GM12892 (cell line): Measurements from ENCODE around the gene AGAP9.
"Not testable (repeated sequence)": the region's sequence is repeated elsewhere in the genome, so short reads cannot be mapped to it uniquely, and the experiment has no call there.

ENCODE experiments used
- DNase-seq: peaks from one replicate; pipeline ENCODE4 v3.0.0; 2011; ENCODE audit not compliant: insufficient read length
- FAIRE-seq: peaks from 2 replicates; lab custom pipeline; 2011; peaks lifted over from hg19 to GRCh38; lab: Jason Lieb, UNC

AGAP9 gene

DNA sequence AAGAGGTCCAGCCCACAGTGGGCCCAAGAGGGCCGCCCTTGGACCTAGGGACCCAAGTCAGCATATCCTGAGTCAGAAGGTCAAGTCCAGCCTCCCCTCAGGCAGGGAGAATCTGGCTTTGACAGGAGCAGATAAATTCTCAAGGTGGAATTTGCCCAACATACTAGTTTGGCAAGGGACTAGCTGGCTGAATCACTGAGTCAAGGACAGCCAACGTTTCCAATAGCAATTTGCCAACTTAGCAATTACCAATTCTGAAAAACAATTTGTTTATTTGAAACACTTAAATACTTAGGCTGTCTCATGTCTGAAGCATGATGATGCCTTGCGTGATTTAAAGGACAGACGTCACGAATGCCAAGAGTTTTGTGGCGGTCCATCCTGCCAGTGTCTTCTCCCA, 29.2 kb downstream of the AGAP9 start:
- FAIRE-seq, DNase-seq: not testable (repeated sequence)

DNA sequence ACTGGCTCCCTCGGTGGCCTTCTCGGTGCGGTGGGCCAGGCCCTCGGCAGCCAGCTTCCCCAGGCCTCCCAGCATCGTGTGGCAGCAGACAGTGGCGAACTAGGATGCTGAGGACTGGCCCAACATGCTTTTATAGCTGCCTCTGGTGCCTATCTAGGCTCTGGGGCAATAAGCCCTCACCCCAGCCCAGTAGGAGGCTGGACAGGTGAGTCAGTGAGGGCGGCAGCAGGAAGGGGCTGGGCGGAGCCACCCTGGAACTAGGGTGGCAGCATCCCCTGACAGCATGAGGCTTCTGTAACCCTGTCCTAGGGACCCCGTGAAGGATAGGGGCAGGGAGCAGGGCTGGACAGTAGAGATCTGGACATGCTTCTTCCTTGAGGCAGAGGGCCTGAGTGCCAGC, 31.8 kb downstream of the AGAP9 start, which contains the start of gene FAM25G:
TSS of gene FAM25G (minus strand) at position 101 of the 400 bp plus-strand sequence. CDS start at position 75, 26 bp downstream.
- not testable (repeated sequence) for DNase-seq, FAIRE-seq

DNA sequence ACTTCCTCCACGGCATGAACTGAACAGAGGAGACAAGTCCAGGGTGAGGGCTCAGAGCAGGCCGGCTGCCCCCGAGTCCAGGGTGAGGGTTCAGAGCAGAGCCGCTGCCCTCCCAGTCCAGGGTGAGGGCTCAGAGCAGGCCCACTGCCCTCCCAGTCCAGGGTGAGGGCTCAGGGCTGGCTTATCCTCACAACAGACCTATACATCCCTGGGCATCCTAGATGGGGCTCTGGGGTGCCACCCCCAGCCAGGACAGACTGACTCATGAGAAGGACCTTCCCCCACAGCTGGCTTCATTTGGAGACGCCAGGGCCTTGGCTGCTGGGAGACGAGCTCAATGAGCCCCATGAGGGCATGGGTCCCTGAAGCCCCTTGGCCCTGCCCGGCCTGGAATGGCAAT, 33.8 kb downstream of the AGAP9 start:
- DNase-seq, FAIRE-seq: not testable (repeated sequence)

DNA sequence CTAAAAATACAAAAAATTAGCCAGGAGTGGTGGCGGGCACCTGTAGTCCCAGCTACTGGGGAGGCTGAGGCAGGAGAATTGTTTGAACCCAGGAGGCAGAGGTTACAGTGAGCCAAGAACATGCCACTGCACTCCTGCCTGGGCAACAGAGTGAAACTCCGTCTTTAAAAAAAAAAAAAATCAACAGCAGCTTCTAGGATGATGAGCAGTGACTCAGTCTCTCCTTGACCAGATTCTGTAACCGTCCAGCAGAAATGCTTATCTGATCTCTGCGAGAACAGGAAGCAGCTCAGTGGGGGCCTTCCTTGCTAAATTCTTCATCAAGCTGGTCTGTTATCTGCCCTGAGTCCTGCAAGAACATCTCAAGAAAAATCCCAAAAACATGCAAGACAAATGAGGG, 37.5 kb downstream of the AGAP9 start:
- FAIRE-seq, DNase-seq: not testable (repeated sequence)

DNA sequence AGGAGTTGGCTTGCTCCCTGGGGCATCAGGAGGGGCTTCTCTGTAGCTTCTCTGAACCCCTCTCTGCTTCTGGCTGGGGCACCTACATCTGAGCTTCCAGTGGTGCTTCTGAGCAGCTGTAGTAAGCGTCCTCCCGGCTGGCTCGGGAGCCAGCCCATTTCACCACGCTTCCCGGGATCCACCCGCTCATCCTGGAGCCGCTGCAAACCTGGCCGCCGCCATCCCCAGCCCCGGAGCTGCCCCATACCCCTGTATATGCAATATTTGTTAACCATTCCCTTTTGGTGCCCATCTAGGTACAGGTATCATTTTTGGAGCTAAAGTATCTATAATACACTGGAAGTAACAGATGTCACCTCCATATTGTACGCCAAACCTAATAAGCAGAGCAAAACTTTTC, 38.7 kb downstream of the AGAP9 start:
- not testable (repeated sequence) for DNase-seq, FAIRE-seq

DNA sequence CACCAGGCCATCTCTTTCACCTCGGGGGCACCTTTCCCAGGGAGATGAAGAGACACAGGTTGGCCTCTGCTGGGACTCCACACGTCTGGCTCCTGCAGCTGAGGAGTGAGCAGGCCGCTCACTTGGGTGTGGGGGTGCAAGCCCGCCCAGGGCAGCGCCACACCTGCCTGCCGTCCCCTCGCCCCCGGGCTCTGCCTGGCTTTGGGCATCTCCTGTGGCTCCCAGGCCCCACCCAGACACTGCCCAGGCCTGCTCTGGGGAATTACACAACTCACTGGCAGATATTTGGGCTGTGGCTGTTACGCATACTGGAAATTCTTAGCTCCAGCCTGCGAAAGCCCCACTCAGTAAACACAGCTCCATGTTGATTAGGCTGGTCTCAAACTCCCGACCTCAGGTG, 39.5 kb downstream of the AGAP9 start, which contains the start of gene ANXA8:
TSS of gene ANXA8 (minus strand) at position 193 of the 400 bp plus-strand sequence. CDS start at position 11, 182 bp downstream.
- DNase-seq, FAIRE-seq: not testable (repeated sequence)

DNA sequence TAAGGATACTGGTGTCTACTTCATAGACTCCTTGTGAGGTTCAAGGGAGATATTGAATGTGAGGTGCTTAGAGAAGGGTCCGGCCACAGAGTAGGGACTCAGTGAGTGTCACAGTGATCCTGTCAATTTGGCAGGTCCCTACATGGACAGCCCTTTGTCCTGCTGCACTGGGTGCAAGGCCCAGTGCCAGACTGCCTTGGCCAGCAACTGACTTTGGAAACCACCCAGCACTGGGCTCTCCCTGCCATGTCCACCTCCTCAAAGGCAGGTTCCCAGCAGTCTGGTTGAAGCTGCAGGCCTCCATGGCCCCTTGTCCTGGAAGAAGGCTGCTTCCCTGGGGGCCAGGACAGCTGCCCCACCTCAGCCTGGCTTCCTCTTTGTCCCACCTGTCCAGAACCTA, 41.1 kb downstream of the AGAP9 start:
- DNase-seq, FAIRE-seq: not testable (repeated sequence)

DNA sequence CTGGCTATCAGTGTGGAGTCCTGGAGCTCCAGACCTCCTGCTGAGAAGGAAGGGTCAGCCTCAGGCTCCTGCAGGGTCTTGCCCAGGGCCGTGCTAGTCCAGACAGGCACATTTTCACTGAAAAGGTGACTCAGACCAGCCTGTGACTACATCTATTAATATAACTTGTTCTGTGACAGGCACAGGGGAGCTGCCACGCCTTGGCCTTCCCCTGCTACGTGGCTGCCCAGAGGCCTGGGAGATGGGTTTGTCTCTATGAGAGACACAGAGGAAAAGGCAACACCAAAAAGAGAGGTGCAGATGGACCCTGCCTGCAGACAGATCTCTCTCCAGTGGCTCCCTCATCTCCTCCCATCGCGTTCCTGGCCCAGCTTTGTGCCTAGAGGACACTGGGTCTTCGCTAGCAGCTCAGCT, 41.7 kb downstream of the AGAP9 start:
- not testable (repeated sequence) for DNase-seq, FAIRE-seq

DNA sequence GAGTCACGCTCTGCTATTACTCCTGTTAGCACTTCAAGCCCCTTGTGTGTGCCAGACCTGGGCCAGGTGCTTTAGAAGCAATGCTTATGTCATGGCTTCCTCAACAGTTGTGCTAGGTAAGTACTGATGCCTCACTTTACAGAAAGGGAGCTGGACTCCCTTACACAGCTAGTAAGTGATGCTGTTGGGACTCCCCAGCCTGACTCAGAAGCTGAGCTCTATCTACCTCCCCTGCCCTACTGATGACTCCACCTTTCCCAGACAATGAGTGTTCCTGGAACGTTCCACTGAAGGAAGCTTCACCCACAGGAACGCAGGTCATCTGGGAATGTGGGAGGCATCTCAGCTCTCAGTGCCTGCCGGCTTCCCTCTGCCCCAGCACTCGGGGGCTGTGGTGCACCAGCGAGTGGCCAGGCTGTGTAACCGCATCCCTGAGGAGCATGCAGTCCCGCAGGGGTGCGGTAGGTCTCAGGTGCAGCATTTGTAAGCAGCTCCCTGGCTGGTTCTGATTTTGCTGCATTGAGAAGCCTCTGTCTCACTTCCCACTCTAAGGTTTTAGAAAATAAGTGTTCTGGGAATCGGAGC, 42.2 kb downstream of the AGAP9 start:
- DNase-seq, FAIRE-seq: not testable (repeated sequence)

DNA sequence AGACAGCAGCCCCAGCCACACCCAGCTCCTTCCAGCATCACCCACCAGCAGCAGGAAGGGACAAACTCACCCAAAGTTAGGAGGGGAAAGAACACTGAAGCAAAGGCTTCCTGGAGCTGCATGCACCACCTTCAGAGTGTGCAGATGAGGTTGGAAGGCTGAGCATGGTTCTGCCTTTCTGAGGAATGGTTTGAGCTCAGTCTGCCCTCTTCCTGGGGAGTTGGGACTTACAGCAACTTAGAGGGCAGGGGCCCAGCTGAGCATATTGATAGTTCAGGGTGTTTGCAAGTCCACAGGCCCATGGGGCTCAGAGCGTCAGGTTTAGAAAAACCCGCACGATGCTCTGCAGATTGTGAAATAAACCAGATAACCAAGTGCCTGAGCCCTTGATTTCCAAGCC, 43.3 kb downstream of the AGAP9 start:
- not testable (repeated sequence) for FAIRE-seq, DNase-seq

DNA sequence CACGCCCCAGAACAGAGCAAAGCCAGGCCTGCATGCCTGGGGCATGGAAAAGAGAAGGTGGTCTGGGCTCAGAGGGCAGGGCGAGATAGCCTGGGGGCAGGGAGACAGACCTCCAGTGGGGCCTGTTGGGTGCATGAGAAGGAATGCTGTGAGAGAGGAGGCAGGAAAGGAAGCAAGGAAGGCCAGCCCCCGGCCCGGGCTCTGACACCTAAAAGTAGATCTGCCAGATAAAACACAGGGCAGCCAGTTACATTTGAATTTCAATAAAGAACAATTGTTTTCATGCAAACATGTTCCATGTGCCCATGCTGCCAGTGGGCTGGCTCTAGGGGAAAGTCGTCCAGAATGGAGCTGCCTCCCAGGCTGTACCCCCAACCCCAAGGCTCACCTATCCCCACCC, 45.3 kb downstream of the AGAP9 start:
- DNase-seq, FAIRE-seq: not testable (repeated sequence)

DNA sequence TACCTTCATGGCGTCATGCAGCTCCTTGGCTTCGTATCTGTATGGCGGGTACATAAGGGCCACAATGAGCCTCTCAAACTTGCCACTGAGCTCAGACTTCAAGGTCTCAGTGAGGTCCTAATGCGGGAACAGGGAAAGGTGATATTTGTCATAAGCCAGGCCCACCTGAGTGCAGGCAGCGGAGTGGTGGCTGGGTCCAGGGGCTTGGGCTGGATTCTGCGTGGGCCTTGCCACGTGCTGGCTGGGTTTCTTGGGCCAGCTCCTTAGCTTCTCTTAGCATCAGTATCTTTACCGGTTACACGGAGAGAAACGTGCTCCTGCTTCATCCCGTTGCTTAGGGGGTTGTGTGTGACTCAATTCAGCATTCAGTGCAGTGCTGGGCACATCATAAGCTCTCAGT, 46.4 kb downstream of the AGAP9 start:
- FAIRE-seq, DNase-seq: not testable (repeated sequence)

DNA sequence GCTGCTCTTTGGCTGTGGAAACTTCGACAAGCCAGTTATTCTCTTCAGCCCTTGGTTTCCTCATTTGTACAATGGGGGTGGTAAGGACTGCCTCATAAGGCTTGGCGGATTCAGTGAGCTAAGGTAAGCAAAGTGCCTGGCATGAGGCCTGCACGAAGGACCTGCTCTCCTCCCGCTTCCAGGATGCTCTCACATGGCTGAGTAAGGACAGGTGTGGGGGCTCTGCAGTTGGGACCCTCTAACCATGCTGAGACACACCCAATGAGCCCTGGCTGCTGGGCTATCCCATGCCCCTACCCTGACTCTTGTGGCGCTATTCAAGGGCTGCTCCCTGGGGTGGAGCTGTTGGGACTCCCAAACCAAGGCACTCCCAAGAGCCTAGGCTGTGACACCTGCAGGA, 48.3 kb downstream of the AGAP9 start:
- DNase-seq, FAIRE-seq: not testable (repeated sequence)

DNA sequence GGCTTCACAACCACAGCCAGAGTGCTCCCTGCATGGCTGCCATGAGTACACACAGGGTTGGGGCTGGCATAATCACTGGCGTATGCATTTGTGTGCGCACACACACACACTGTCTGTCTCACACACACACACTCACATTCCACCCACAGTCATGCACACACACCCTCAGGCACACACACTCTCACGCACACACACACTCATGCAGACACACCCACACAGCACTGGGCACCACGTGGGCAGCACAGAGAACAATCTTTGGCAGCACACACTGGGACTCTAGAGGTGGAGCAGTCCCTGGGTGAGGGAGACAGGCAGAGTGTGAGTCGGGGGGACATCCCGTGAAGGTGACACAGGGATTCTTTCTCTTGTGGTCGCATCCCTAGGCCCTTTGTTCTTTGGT, 49.9 kb downstream of the AGAP9 start:
- DNase-seq, FAIRE-seq: not testable (repeated sequence)

DNA sequence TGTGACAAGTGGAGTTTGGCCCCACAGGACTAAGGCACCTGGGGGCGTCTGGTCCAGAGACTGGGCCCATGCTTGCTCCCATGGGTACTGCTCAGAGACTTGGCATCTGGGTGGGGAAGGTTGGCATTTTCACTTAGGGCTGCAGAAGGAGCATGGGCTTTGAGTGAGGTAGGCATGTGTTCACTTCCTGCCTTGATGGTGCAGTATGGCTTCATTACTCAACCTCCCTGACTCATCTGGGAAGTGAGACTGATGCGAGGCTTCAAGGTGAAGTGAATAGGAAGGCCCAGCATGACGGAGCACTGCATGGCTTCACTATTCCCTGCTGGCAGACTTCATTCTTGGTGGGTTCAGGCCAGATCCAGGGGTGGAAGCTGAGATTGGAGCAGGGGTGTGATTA, 50.8 kb downstream of the AGAP9 start:
- DNase-seq, FAIRE-seq: not testable (repeated sequence)

DNA sequence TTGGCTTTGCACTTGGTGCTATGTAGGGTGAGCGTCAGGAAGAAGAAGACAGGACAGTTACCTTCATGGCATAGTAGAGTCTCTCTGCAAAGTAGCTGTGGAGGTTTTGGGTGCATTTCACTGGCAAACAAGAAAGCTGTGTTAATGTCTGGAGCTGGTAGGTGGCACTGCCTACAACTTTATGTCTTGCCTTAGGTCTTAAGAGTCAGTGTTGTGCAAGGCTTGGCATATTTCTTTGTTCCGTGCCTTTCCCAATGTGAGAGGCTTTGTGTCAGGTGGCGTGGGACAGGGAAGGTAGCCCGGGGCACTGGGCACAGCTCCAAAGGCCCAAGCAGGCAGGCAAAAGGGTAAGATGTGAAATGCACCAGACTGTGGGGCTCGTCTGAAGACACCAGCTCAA, 51.4 kb downstream of the AGAP9 start:
- not testable (repeated sequence) for FAIRE-seq, DNase-seq

DNA sequence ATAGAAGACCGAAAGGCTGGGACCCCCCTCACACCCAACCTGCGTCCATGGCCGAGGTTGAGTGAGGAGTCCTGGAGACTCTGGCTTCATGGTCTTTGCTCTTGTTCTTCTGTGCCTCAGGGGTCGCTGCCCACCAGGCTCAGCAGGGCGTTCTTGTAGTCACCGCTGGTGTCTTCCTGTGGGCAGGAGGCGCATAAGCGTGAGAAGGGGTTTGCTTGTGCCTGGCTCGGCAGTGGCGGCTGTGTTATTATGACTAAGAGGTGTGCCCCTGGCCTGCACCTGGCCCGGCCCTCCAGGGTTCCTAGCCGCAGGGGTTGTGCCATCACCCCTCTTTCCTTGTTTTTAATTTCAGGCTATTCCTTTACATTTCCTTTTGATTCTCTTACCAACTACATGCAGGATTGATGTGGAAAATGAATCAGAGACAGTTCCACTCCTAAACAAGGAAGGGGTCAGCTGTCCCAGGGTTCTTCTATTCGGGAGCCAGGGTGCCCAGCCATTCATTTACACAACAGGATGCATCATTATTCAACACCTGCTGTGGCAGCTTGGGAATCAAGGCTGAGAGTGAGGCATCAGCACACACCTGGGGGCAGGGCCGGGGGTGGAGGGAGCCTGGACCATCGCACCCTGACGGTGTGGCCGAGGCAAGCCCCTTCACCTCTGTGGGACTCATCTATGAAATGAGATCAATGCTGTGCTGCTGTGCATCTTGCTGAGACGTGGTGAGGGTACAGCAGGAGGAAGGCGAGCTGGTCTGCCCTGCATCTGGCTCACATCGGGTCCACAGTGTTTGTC, 54.5 kb downstream of the AGAP9 start:
- DNase-seq, FAIRE-seq: not testable (repeated sequence)

DNA sequence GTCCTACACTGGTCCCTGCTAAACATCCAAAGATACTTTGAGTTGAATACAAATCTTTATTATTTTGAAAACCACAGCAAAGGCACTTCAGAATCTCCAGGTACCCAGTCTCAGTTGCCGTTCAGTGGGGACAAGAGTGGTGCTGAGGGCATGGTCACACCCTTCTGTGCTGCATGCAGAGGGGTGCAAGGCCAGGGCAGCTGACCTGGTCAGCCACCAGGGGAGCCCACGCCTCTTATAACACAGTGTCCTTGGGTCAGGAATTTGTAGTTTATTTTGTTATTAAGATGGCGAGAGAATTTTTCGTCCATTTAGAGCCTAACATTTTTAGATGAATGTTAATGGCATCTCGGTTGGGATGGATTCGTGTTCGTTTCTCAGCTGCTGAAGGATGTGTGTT, 55.5 kb downstream of the AGAP9 start:
- FAIRE-seq, DNase-seq: not testable (repeated sequence)

DNA sequence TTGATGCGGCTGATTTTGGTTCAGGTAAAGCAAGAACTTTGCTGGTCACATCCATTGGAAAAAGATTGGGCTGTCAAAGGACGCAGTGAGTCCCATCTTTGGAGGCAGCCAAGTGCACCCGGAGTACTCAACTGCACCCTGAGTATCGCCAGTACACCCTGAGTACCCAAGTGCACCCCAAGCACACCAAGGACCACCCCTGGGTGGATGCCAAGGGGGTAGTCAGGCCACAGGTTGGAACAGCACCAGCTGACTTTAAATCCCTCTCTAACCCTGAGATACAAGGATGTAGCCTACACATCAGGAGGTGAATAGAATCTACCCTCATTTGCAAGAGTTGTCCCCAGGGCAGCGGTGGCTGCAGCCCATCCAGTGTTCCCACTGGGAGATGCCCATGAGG, 56.0 kb downstream of the AGAP9 start:
- DNase-seq, FAIRE-seq: not testable (repeated sequence)

DNA sequence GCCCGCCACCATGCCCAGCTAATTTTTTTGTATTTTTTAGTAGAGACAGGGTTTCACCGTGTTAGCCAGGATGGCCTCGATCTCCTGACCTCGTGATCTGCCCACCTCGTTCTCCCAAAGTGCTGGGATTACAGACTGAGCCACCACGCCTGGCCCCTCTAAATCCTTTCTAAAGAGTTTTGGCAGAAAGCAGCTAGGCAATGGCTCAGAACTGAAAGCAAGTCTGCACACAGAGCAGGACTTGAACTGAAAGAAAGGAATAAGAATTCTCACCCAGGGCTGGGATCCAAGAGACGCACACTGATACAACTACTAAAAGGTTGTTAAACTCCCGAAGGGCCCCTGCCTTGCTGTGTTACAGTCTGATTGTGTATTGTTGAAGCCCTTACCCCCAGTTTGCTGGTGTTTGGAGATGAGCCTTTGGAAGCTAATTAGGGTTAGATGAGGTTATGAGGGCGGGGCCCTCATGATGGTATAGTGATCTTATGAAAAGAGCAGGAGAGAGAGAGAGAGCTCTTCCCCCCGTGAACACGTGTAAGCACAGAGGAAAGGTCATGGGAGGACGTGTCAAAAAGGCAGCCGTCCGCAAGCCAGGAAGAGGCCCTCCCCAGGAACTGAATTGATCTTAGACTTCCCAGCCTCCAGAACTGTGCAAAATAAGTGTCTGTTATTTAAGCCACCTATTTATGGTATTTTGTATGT, 58.1 kb downstream of the AGAP9 start:
- not testable (repeated sequence) for FAIRE-seq, DNase-seq
